Breast epithelium (tissue), 4 donors: Measurements from ENCODE around the gene EFNA5. TPM values are rescaled to one million over a fixed set of nuclear protein-coding genes. Genes with fewer than 3 reads are reported as not detected.

Experiments used
- DNase-seq, 2 donors: peaks; one replicate each; pipeline ENCODE4 v3.0.0-alpha.2; 2019; ENCODE audit warnings: low spot score in 2 of 2
- H3K27ac ChIP-seq, 2 donors: fragments of 200-600 bp; sonication (generic) in 1 of 2; one replicate each; pipeline ENCODE4 v1.5.1; 2016 to 2019; ENCODE audit warnings: mild to moderate bottlenecking in 1 of 2
- H3K27me3 ChIP-seq, 2 donors: fragments of 200-600 bp; sonication (generic) in 1 of 2; one replicate each; pipeline versions ENCODE4 v1.5.1 to v1.6.0; 2017 to 2019; ENCODE audit warnings: control low read depth in 1 of 2, mild to moderate bottlenecking in 1 of 2
- H3K36me3 ChIP-seq: fragments of 200-600 bp; one replicate; pipeline ENCODE4 v1.5.1; 2019
- H3K4me1 ChIP-seq, 2 donors: fragments of 200-600 bp; sonication (generic); one replicate each; pipeline ENCODE4 v1.5.1; 2016 to 2019; ENCODE audit warnings: control low read depth in 1 of 2
- H3K4me3 ChIP-seq, 3 donors: fragments of 200-600 bp; sonication (generic); 1 replicate in 2 of 3; 2 replicates in 1 of 3; pipeline ENCODE4 v1.5.1; 2016 to 2019; ENCODE audit warnings: mild to moderate bottlenecking in 3 of 3, moderate library complexity in 2 of 3
- H3K9me3 ChIP-seq, 2 donors: fragments of 200-600 bp; sonication (generic) in 1 of 2; one replicate each; pipeline ENCODE4 v1.5.1; 2016 to 2019; ENCODE audit warnings: control low read depth in 1 of 2
- POLR2A ChIP-seq: fragments of 450-650 bp; IDR thresholded peaks from one replicate; pipeline ENCODE4 v1.6.1; 2016; ENCODE audit warnings: antibody characterized with exemption, mild to moderate bottlenecking, moderate library complexity
- POLR2AphosphoS5 ChIP-seq, 3 donors: sonication (generic); formaldehyde crosslinking; IDR thresholded peaks; one replicate each; pipeline ENCODE4 v1.6.1; 2017; ENCODE audit warnings: antibody characterized with exemption in 3 of 3
- intact Hi-C: fragments of 100-400 bp; cut with DNase I; formaldehyde crosslinking; loops from one replicate; pipeline ENCODE4 v1.15.1; 2023; ENCODE audit warnings: low total_unique reads
- total RNA-seq, 3 donors: library from RNA; depleted of rRNA; stranded (reverse); fragments of >200 nt; gene quantifications; one replicate each; pipeline ENCODE4 v1.1.0, GENCODE V29; 2016
- TF ChIP-seq, protein P1 (sequence below), 3 donors: fragments of 450-650 bp; IDR thresholded peaks; one replicate each; pipeline ENCODE4 v1.5.1; 2016 to 2017; ENCODE audit warnings: antibody characterized with exemption in 3 of 3, mild to moderate bottlenecking in 3 of 3, moderate library complexity in 3 of 3

EFNA5 gene
- total RNA-seq, 3 donors from 2014 or later, result 12.1 to 34.2 (median 12.3) TPM

DNA sequence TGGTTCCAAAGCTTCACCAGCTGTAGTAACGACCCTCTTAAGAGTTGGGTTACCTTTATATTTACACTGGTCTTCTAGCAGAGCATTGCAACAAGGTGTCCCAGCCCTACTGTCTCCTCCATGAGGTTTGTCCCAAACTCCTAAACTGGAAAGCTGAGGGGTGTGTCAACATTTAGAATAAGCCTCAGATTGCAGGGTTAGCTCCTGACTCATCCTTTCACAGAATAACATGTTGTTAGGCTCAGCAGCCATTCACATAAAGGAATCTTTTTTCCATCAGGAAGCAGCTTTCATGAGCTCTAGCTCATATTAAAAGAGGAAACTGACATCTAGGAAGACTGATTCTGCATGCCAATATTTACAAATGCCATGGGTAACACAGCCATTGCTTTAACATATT lies 238.7 kb downstream of the EFNA5 start:
- H3K27me3 ChIP-seq, result no peaks in the 10 kb centered on the region
- no peaks in the 10 kb centered on the region for H3K9me3 ChIP-seq
- intact Hi-C loops, result no loop called here
- no peak overlapping the region for H3K4me3 ChIP-seq
- H3K4me1 ChIP-seq, result peaks cover 0 to 7% of the 10 kb centered on the region in 2 donors
- DNase-seq, result no peak
- H3K36me3 ChIP-seq, result no peaks in the 10 kb centered on the region
- H3K27ac ChIP-seq, result peak overlapping the region; percentile 38 to 54
- peak in 1 of 3 donors; percentile 23 for TF ChIP-seq POLR2AphosphoS5 (IDR thresholded peaks at IDR 0.05)
- TF ChIP-seq, protein P1, sequence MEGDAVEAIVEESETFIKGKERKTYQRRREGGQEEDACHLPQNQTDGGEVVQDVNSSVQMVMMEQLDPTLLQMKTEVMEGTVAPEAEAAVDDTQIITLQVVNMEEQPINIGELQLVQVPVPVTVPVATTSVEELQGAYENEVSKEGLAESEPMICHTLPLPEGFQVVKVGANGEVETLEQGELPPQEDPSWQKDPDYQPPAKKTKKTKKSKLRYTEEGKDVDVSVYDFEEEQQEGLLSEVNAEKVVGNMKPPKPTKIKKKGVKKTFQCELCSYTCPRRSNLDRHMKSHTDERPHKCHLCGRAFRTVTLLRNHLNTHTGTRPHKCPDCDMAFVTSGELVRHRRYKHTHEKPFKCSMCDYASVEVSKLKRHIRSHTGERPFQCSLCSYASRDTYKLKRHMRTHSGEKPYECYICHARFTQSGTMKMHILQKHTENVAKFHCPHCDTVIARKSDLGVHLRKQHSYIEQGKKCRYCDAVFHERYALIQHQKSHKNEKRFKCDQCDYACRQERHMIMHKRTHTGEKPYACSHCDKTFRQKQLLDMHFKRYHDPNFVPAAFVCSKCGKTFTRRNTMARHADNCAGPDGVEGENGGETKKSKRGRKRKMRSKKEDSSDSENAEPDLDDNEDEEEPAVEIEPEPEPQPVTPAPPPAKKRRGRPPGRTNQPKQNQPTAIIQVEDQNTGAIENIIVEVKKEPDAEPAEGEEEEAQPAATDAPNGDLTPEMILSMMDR (IDR thresholded peaks at IDR 0.05), result no peak

DNA sequence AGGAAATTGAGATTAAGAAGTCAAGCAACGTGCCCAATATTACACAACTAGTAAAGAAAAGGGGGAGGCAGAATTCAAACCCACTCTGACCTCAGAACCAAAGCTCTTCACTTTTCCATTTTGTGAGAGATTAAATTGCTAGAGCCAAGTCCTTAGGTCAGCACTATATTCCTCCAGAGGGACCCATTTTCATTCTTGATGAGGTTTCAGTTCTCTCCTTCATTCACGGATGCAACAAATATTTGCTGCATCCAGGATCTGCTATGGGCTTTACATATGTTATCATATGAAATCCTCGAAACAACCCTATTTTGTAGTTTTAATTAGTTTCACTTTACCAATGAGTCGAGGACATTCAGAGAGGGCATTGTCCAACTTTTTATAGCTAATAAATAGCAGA lies 239.2 kb downstream of the EFNA5 start:
- Histone ChIP-seq H3K36me3 (no peaks in the 10 kb centered on the region), H3K4me1 (peaks cover 0 to 7% of the 10 kb centered on the region in 2 donors), H3K4me3 (no peak overlapping the region), H3K9me3 (no peaks in the 10 kb centered on the region), H3K27ac (peak overlapping the region; percentile 38 to 54), H3K27me3 (no peaks in the 10 kb centered on the region)
- no peak for TF ChIP-seq POLR2A
- TF ChIP-seq POLR2AphosphoS5 (IDR thresholded peaks at IDR 0.05), result no peak
- TF ChIP-seq, protein P1 (IDR thresholded peaks at IDR 0.05), result no peak
- DNase-seq, result no peak
- intact Hi-C loops, result no loop called here

DNA sequence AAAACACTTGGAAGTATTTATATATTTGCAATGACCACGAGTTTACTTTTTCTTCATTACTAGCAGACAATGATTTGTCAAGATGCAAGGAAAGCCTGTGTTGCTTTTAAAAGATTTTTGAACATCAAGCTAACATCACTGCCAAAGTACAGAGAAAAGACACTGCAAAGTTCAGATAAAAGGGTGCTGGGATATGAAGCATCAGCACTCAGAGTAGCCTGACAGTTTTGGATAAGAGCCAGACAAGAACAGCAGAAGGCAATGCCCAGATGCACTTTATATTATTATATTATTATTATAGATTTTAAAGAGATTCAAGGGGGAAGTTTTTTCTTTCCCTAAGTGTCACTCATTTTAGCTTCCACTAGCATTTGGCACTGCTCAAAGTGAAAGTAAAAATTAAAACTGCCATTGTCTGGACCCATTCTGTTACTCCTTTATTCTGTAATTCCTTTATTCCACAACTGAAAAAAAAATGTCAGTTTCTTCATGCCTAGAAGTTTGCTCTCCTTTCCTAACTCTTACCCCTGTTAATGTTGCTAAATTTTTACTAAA lies 240.6 kb downstream of the EFNA5 start:
- H3K27ac ChIP-seq, result peak overlapping the region in 1 of 2 donors; percentile 12
- no peaks in the 10 kb centered on the region for H3K4me1 ChIP-seq
- DNase-seq, result no peak
- no peaks in the 10 kb centered on the region for H3K27me3 ChIP-seq
- H3K4me3 ChIP-seq, result peak overlapping the region in 2 of 3 donors; percentile 2 to 11
- TF ChIP-seq, protein P1 (IDR thresholded peaks at IDR 0.05), result no peak
- no peak for TF ChIP-seq POLR2AphosphoS5 (IDR thresholded peaks at IDR 0.05)
- no peak for TF ChIP-seq POLR2A
- H3K36me3 ChIP-seq, result no peaks in the 10 kb centered on the region
- intact Hi-C loops, result no loop called here
- no peaks in the 10 kb centered on the region for H3K9me3 ChIP-seq

DNA sequence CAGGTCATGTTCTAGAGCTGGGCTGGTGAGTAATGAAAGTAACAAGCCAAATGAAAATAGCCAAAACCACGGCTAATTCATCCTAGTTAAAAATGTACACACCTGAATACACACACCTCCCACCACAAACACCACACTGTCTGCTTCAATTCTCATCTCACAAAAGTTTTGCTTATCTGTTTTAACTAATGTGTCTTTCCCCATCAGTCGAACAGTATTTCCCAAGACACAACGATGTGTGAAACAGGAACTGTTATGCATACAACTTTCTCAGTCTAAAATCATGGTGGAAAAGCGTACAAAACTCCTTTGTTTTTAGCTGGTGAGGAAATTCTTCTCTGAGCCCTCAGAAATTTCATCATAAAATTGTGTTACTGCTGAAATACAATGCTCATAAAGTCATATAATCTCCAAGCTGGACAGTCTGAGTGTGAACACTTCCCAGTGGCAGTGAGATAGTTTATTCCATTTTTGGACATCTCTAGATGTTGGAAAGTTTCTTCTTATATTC lies 242.4 kb downstream of the EFNA5 start:
- Histone ChIP-seq H3K4me3 (no peak overlapping the region), H3K9me3 (no peaks in the 10 kb centered on the region), H3K4me1 (peaks cover 0 to 4% of the 10 kb centered on the region in 2 donors), H3K36me3 (no peaks in the 10 kb centered on the region), H3K27me3 (no peaks in the 10 kb centered on the region), H3K27ac (peak overlapping the region; percentile 29 to 43)
- intact Hi-C loops, result no loop called here
- no peak for DNase-seq
- TF ChIP-seq, protein P1 (IDR thresholded peaks at IDR 0.05), result no peak
- TF ChIP-seq POLR2AphosphoS5 (IDR thresholded peaks at IDR 0.05) (no peak), POLR2A (no peak)

DNA sequence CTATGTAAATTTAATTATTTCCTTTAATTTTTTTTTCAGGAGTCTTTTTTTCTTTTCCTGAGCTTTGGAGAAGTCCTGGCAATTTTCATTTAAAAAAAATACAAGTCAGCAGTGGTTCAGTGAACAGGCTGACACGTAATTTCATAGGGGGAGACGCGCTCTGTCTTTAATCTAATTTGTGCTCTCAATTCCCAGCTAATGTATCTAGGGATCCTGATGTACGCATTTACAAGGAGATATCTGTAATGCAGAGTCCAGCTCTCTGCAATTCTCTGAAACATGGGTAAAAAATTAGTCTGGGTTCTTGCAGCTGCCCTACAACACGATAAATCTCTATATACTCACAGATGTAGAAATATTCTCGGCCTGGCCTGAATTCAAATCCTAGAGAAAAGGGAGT lies 243.9 kb downstream of the EFNA5 start:
- no peak overlapping the region for H3K4me3 ChIP-seq
- H3K27ac ChIP-seq, result peak overlapping the region in 1 of 2 donors; percentile 59
- H3K36me3 ChIP-seq, result no peaks in the 10 kb centered on the region
- no peaks in the 10 kb centered on the region for H3K27me3 ChIP-seq
- TF ChIP-seq POLR2A, result no peak
- TF ChIP-seq, protein P1 (IDR thresholded peaks at IDR 0.05), result no peak
- no peak for TF ChIP-seq POLR2AphosphoS5 (IDR thresholded peaks at IDR 0.05)
- intact Hi-C loops, result no loop called here
- DNase-seq, result no peak
- H3K9me3 ChIP-seq, result no peaks in the 10 kb centered on the region
- peaks cover 0 to 4% of the 10 kb centered on the region in 2 donors for H3K4me1 ChIP-seq
